Esophagus squamous epithelium (tissue), 4 donors: Measurements from ENCODE around the gene PTPRD.

Experiments
- CTCF ChIP-seq, 6 experiments: fragments of 450-650 bp in 4 of 6; fragments of 200-600 bp in 2 of 6; sonication (generic) in 2 of 6; IDR thresholded peaks; one replicate each; pipeline ENCODE4 v1.5.1; 2016 to 2019; ENCODE audit warnings: antibody characterized with exemption in 6 of 6, mild to moderate bottlenecking in 4 of 6, moderate library complexity in 4 of 6
- POLR2A ChIP-seq, 4 donors: fragments of 450-650 bp; IDR thresholded peaks; one replicate each; pipeline ENCODE4 v1.6.1; 2017; ENCODE audit warnings: antibody characterized with exemption in 4 of 4, mild to moderate bottlenecking in 4 of 4, moderate library complexity in 3 of 4

- TF ChIP-seq CTCF (IDR thresholded peaks at IDR 0.05), result no peak
- no peak for TF ChIP-seq POLR2A (IDR thresholded peaks at IDR 0.05)
Measured at GRCh38 chr9:10226996-10227395, 385.8 kb downstream of the PTPRD start.
